GM12878 (cell line): ENCODE measurements around the gene GIT1. TPM values are rescaled to one million over a fixed set of nuclear protein-coding genes. Genes with fewer than 3 reads are reported as not detected.

Experiments used
- ATAC-seq: fragments of 200-7000 bp; cut with Tn5 transposase; 3 replicates; pipeline ENCODE4 v1.9.1; 2020; ENCODE audit warnings: mild to moderate bottlenecking, moderate library complexity
- BruUV-seq: library from RNA; stranded (reverse); fragments of 400-500 nt; replicated peaks from 2 replicates; lab custom pipeline; 2021; lab: Mats Ljungman, UMichigan
- CTCF ChIA-PET: fragments of 300-600 bp; sonication (Branson Sonifier 250); formaldehyde crosslinking; extraction: SDS; loops from one replicate; lab custom pipeline; 2021; ENCODE audit warnings: inconsistent platforms; lab: Yijun Ruan, JAX
- POLR2A ChIA-PET: fragments of 350-600 bp; formaldehyde crosslinking; extraction: SDS; loops from one replicate; lab custom pipeline; 2021; ENCODE audit warnings: inconsistent platforms; lab: Charles Lee
- RAD21 ChIA-PET: fragments of 300-600 bp; sonication (Branson Sonifier 250); formaldehyde crosslinking; loops from one replicate; lab custom pipeline; 2023; ENCODE audit warnings: antibody characterized with exemption; ENCODE audit not compliant: unreplicated experiment; lab: Charles Lee
- SMC1A ChIA-PET: fragments of 300-600 bp; sonication (Branson Sonifier 250); formaldehyde crosslinking; loops from one replicate; lab custom pipeline; 2023; ENCODE audit not compliant: unreplicated experiment, uncharacterized antibody; lab: Charles Lee
- DNase-seq: peaks from one replicate; pipeline ENCODE4 v3.0.0-alpha.2; 2011; ENCODE audit warnings: low read depth, low spot score
- FAIRE-seq: peaks from 3 replicates; lab custom pipeline; 2011; peaks lifted over from hg19 to GRCh38; lab: Jason Lieb, UNC
- H2AFZ ChIP-seq: 2 replicates; pipeline ENCODE4 v1.6.0; 2011; ENCODE audit warnings: low read depth, low read length, control low read depth; ENCODE audit not compliant: control insufficient read depth
- H3K27ac ChIP-seq: 2 replicates; pipeline ENCODE4 v1.5.1; 2011; ENCODE audit warnings: control low read depth; ENCODE audit not compliant: control insufficient read depth, insufficient read depth
- H3K27me3 ChIP-seq, 2 experiments: replicated peaks in 1 of 2; 2 replicates each; pipeline versions ENCODE4 v1.6.0 to v1.6.1; 2011; ENCODE audit warnings: low read length in 1 of 2; ENCODE audit not compliant: control insufficient read depth in 2 of 2, insufficient read depth in 2 of 2
- H3K36me3 ChIP-seq, 2 experiments: 2 replicates each; pipeline ENCODE4 v1.5.1; 2011; ENCODE audit warnings: low read length in 1 of 2; ENCODE audit not compliant: control insufficient read depth in 2 of 2, insufficient read depth in 2 of 2
- H3K4me1 ChIP-seq: 2 replicates; pipeline ENCODE4 v1.6.1; 2011; ENCODE audit warnings: mild to moderate bottlenecking, low read length, moderate library complexity, mixed read lengths; ENCODE audit not compliant: control insufficient read depth, insufficient read depth
- H3K4me2 ChIP-seq: 2 replicates; pipeline ENCODE4 v1.6.0; 2011; ENCODE audit warnings: control low read depth; ENCODE audit not compliant: control insufficient read depth, insufficient read depth
- H3K4me3 ChIP-seq: fragments of 200-600 bp; sonication (generic); 2 replicates; pipeline ENCODE4 v1.5.1; 2016
- H3K79me2 ChIP-seq: 2 replicates; pipeline ENCODE4 v1.6.0; 2011; ENCODE audit warnings: low read length; ENCODE audit not compliant: control insufficient read depth, insufficient read depth
- H3K9ac ChIP-seq: 2 replicates; pipeline ENCODE4 v1.8.0; 2011; ENCODE audit warnings: low read length, control low read depth, mixed read lengths; ENCODE audit not compliant: control insufficient read depth, insufficient read depth
- H3K9me3 ChIP-seq: replicated peaks from 3 replicates; pipeline ENCODE4 v1.5.1; 2011; ENCODE audit warnings: mild to moderate bottlenecking, low read length; ENCODE audit not compliant: control insufficient read depth, insufficient read depth
- H4K20me1 ChIP-seq: 2 replicates; pipeline ENCODE4 v1.6.0; 2011; ENCODE audit not compliant: control insufficient read depth, insufficient read depth
- FOXM1 ChIP-seq: IDR thresholded peaks from 2 replicates; pipeline ENCODE4 v1.6.1; 2012; ENCODE audit warnings: low read depth, mild to moderate bottlenecking, inconsistent platforms, low read length, moderate library complexity
- IKZF2 ChIP-seq, 2 experiments: fragments of 450-650 bp; IDR thresholded peaks; 2 replicates each; pipeline ENCODE4 v1.6.1; 2017; ENCODE audit warnings: mild to moderate bottlenecking in 2 of 2, moderate library complexity in 2 of 2
- JUND ChIP-seq: IDR thresholded peaks from 2 replicates; pipeline ENCODE4 v1.6.1; 2012; ENCODE audit warnings: low read depth, mild to moderate bottlenecking, low read length, improper control_type of control experiment, moderate library complexity
- KLF5 ChIP-seq: fragments of 450-650 bp; IDR thresholded peaks from 2 replicates; pipeline ENCODE4 v1.6.1; 2014; ENCODE audit warnings: mild to moderate bottlenecking; ENCODE audit not compliant: partially characterized antibody
- MXI1 ChIP-seq: fragments of 150-350 bp; IDR thresholded peaks from 2 replicates; pipeline ENCODE4 v1.6.1; 2011; ENCODE audit warnings: low read depth, mild to moderate bottlenecking, inconsistent platforms, low read length, improper control_type of control experiment
- NFYA ChIP-seq: IDR thresholded peaks from 2 replicates; pipeline ENCODE4 v1.6.1; 2011; ENCODE audit warnings: low read depth, mild to moderate bottlenecking, low read length, improper control_type of control experiment, borderline replicate concordance
- NRF1 ChIP-seq: conservative IDR thresholded peaks from 2 replicates; pipeline ENCODE4 v1.6.1; 2011; ENCODE audit warnings: mild to moderate bottlenecking, low read depth, low read length, improper control_type of control experiment
- PBX3 ChIP-seq: IDR thresholded peaks from 2 replicates; pipeline ENCODE4 v1.6.1; 2011; ENCODE audit warnings: mild to moderate bottlenecking, low read depth, low read length, moderate library complexity; ENCODE audit not compliant: insufficient replicate concordance
- RUNX3 ChIP-seq: IDR thresholded peaks from 2 replicates; pipeline ENCODE4 v1.6.1; 2012; ENCODE audit warnings: low read length, inconsistent platforms
- SIN3A ChIP-seq: IDR thresholded peaks from 2 replicates; pipeline ENCODE4 v1.6.1; 2012; ENCODE audit warnings: low read depth, low read length, improper control_type of control experiment
- SMC3 ChIP-seq: IDR thresholded peaks from 2 replicates; pipeline ENCODE4 v1.6.1; 2011; ENCODE audit warnings: low read length, improper control_type of control experiment, borderline replicate concordance
- STAT1 ChIP-seq: fragments of 450-650 bp; conservative IDR thresholded peaks from 2 replicates; pipeline ENCODE4 v1.6.1; 2014; ENCODE audit warnings: antibody characterized with exemption, mild to moderate bottlenecking
- SUZ12 ChIP-seq: fragments of 200-600 bp; sonication (generic); IDR thresholded peaks from one replicate; pipeline ENCODE4 v1.6.1; 2018; ENCODE audit warnings: antibody characterized with exemption, mild to moderate bottlenecking; ENCODE audit not compliant: unreplicated experiment
- WGBS: methylation state at CpG from one replicate; pipeline ENCODE4 v1.1.6; 2016; ENCODE audit warnings: low lambda C conversion rate; ENCODE audit not compliant: insufficient replicate concordance, insufficient coverage; ENCODE audit errors: missing lambda C conversion rate; 5-methylcytosine and 5-hydroxymethylcytosine counted together
- in situ Hi-C: fragments of 300-500 bp; cut with MboI; formaldehyde crosslinking; loops from 9 replicates; pipeline ENCODE4 v1.14.3; 2018; ENCODE audit warnings: mixed read lengths
- intact Hi-C: fragments of 100-400 bp; cut with micrococcal nuclease; formaldehyde crosslinking; loops from one replicate; pipeline ENCODE4 v1.14.2; 2022; ENCODE audit not compliant: unreplicated experiment
- polyA plus RNA-seq, 11 experiments: library from polyadenylated mRNA; depleted of rRNA in 4 of 11; unstranded in 6 of 11; stranded (reverse) in 5 of 11; fragments of >200 nt; fragmentation: Nextera tagmentation in 4 of 11; fragmentation: Illumina TruSeq in 1 of 11; extraction: Ambion mirVana in 4 of 11; extraction: Trizol in 1 of 11; gene quantifications; 1 replicate in 1 of 11; 2 replicates in 10 of 11; pipeline versions ENCODE4 v1.2.1 to v1.2.3, GENCODE V29; 2011 to 2016; ENCODE audit warnings: inconsistent platforms in 2 of 11, missing spikeins in 2 of 11, low read depth in 1 of 11
- total RNA-seq, 4 experiments: library from RNA; depleted of rRNA in 3 of 4; stranded (reverse); fragments of >200 nt in 3 of 4; fragmentation: Illumina TruSeq in 1 of 4; extraction: Trizol in 1 of 4; gene quantifications; 2 replicates each; pipeline versions ENCODE4 v1.2.1 to v1.2.3, GENCODE V29; 2013 to 2021
- TF ChIP-seq, protein P1 (sequence below): IDR thresholded peaks from 2 replicates; pipeline ENCODE4 v1.6.1; 2012; ENCODE audit warnings: low read depth, low read length, improper control_type of control experiment
- TF ChIP-seq, protein P2 (sequence below): fragments of 450-650 bp; IDR thresholded peaks from 2 replicates; pipeline ENCODE4 v1.6.1; 2016; ENCODE audit warnings: mild to moderate bottlenecking
- TF ChIP-seq, protein P3 (sequence below): fragments of 450-650 bp; IDR thresholded peaks from 2 replicates; pipeline ENCODE4 v1.6.1; 2017; ENCODE audit warnings: mild to moderate bottlenecking, low read depth, inconsistent platforms; ENCODE audit not compliant: poor library complexity, severe bottlenecking

GIT1 gene
- total and polyA plus RNA-seq, 10 of the 15 experiments (the other 5 are each of a cell fraction or from before 2014, with no cell fraction given): 0.24 to 45.3 (median 20.9) TPM

DNA sequence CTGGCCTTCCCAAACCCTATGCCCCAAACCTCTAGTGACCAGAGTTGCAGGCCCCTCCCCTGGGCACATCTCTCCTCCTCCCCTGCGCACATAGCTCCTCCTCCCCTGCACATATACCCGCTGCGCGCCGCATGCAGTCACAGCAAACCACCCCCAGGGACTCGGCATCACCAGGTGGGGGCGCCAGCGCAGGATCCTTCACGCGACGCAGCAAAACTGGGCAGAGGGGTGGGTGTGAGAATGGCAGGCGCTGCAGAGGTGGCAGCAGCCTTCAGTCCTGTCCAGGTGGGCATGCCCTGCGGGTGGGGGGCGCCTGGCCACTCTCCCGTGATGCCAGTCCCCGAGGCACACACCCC lies 27.7 kb upstream of the GIT1 start:
- H3K9me3 ChIP-seq: no peaks in the 10 kb centered on the region; the same call in 2 of the 3 replicates
- intact Hi-C loops (loop anchor here (10.0 kb wide), 2 partner anchors 82 to 318 kb away; partner anchors contain the start of gene SSH2), in situ Hi-C loops (no loop called here)
- H3K4me2 ChIP-seq: peak overlapping the region; percentile 98
- H3K36me3 ChIP-seq: no peaks in the 10 kb centered on the region
- no TSS peak for BruUV-seq
- H2AFZ ChIP-seq: peak overlapping the region; percentile 85
- H3K4me1 ChIP-seq: peaks cover 38% of the 10 kb centered on the region
- POLR2A ChIA-PET: interaction anchor here (0.6 to 1.9 kb wide), 7 partner anchors 26 to 314 kb away, joined by 3 to 10 read pairs (median 4); partner anchors contain the start of genes GIT1 and SSH2
- peak overlapping the region; percentile 67; the same call in 1 of the 2 replicates for H3K4me3 ChIP-seq
- SMC1A ChIA-PET: interaction anchor here (0.7 to 3.7 kb wide), 25 partner anchors 22 to 760 kb away, joined by 3 to 22 read pairs (median 4); partner anchors contain the start of genes ANKRD13B, SSH2 and TP53I13
- CTCF ChIA-PET: interaction anchor here (0.6 to 7.1 kb wide), 79 partner anchors 10 to 1604 kb away, joined by 3 to 114 read pairs (median 5); partner anchors contain the start of genes ABHD15, ANKRD13B, NUFIP2 and SSH2
- no peak overlapping the region; the same call in 1 of the 2 replicates for H3K27ac ChIP-seq
- DNase-seq: no peak
- peak overlapping the region; percentile 73; the same call in 1 of the 2 replicates for H3K9ac ChIP-seq
- ATAC-seq: peak; percentile 82
- peak; percentile 75 for FAIRE-seq
- H3K79me2 ChIP-seq: no peaks in the 10 kb centered on the region
- under 1% methylated on average over 16 of the region's 16 CpGs for WGBS
- RAD21 ChIA-PET: interaction anchor here (0.5 to 4.1 kb wide), 26 partner anchors 10 to 476 kb away, joined by 3 to 65 read pairs (median 6); partner anchors contain the start of genes ABHD15, ANKRD13B and SSH2
- H4K20me1 ChIP-seq: no peaks in the 10 kb centered on the region; the same call in 1 of the 2 replicates
- H3K27me3 ChIP-seq: peaks cover 4 to 6% of the 10 kb centered on the region in 2 experiments; a peak in 3 of 4 replicates
- TF ChIP-seq NFYA (no peak), IKZF2 (IDR thresholded peaks at IDR 0.05) (no peak), SUZ12 (no peak), PBX3 (no peak), FOXM1 (no peak), RUNX3 (no peak), JUND (no peak), SIN3A (0 out of 2 replicates have a peak, but pooled peaks have one; percentile 35), STAT1 (no peak), NRF1 (peak; percentile 54), MXI1 (peak; percentile 43; the same call in 1 of the 2 replicates), KLF5 (no peak), SMC3 (peak; percentile 31; the same call in 1 of the 2 replicates)
- TF ChIP-seq, protein P1, sequence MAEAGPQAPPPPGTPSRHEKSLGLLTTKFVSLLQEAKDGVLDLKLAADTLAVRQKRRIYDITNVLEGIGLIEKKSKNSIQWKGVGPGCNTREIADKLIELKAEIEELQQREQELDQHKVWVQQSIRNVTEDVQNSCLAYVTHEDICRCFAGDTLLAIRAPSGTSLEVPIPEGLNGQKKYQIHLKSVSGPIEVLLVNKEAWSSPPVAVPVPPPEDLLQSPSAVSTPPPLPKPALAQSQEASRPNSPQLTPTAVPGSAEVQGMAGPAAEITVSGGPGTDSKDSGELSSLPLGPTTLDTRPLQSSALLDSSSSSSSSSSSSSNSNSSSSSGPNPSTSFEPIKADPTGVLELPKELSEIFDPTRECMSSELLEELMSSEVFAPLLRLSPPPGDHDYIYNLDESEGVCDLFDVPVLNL: no peak
- TF ChIP-seq, protein P2, sequence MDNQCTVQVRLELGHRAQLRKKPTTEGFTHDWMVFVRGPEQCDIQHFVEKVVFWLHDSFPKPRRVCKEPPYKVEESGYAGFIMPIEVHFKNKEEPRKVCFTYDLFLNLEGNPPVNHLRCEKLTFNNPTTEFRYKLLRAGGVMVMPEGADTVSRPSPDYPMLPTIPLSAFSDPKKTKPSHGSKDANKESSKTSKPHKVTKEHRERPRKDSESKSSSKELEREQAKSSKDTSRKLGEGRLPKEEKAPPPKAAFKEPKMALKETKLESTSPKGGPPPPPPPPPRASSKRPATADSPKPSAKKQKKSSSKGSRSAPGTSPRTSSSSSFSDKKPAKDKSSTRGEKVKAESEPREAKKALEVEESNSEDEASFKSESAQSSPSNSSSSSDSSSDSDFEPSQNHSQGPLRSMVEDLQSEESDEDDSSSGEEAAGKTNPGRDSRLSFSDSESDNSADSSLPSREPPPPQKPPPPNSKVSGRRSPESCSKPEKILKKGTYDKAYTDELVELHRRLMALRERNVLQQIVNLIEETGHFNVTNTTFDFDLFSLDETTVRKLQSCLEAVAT: no peak
- TF ChIP-seq, protein P3, sequence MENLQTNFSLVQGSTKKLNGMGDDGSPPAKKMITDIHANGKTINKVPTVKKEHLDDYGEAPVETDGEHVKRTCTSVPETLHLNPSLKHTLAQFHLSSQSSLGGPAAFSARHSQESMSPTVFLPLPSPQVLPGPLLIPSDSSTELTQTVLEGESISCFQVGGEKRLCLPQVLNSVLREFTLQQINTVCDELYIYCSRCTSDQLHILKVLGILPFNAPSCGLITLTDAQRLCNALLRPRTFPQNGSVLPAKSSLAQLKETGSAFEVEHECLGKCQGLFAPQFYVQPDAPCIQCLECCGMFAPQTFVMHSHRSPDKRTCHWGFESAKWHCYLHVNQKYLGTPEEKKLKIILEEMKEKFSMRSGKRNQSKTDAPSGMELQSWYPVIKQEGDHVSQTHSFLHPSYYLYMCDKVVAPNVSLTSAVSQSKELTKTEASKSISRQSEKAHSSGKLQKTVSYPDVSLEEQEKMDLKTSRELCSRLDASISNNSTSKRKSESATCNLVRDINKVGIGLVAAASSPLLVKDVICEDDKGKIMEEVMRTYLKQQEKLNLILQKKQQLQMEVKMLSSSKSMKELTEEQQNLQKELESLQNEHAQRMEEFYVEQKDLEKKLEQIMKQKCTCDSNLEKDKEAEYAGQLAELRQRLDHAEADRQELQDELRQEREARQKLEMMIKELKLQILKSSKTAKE: no peak
